Endothelial cell of umbilical vein (primary cell): ENCODE results near the gene TOM1.

Source experiments
- CTCF ChIP-seq, 2 donors: IDR thresholded peaks; 1 replicate in 1 of 2; 2 replicates in 1 of 2; pipeline ENCODE4 v1.5.1; 2011; ENCODE audit warnings: low read length in 2 of 2, mild to moderate bottlenecking in 2 of 2, moderate library complexity in 2 of 2, control low read depth in 1 of 2, inconsistent platforms in 1 of 2, low read depth in 1 of 2; ENCODE audit not compliant: insufficient read depth in 1 of 2; ENCODE audit errors: extremely low read depth in 1 of 2
- EZH2 ChIP-seq: IDR thresholded peaks from 2 replicates; pipeline ENCODE4 v1.6.1; 2012; ENCODE audit warnings: borderline replicate concordance, low read depth, mild to moderate bottlenecking, moderate library complexity, low read length, inconsistent platforms; ENCODE audit not compliant: severe bottlenecking
- GATA2 ChIP-seq: IDR thresholded peaks from 2 replicates; pipeline ENCODE4 v1.7.0; 2011; ENCODE audit warnings: low read depth, mild to moderate bottlenecking, moderate library complexity, mixed read lengths, low read length; ENCODE audit not compliant: insufficient read length, insufficient read depth
- MAX ChIP-seq: IDR thresholded peaks from 2 replicates; pipeline ENCODE4 v1.6.1; 2011; ENCODE audit not compliant: insufficient read depth, insufficient read length
- MYC ChIP-seq: IDR thresholded peaks from one replicate; pipeline ENCODE4 v1.6.1; 2011; ENCODE audit warnings: mild to moderate bottlenecking, low read depth, low read length
- POLR2A ChIP-seq: IDR thresholded peaks from 2 replicates; pipeline ENCODE4 v1.6.1; 2012; ENCODE audit warnings: low read depth, mild to moderate bottlenecking, control low read depth, low read length
- POLR2AphosphoS5 ChIP-seq: IDR thresholded peaks from 2 replicates; pipeline ENCODE4 v1.6.1; 2012; ENCODE audit warnings: low read depth, mild to moderate bottlenecking, control low read depth, low read length, moderate library complexity; ENCODE audit not compliant: insufficient read depth

- TF ChIP-seq POLR2AphosphoS5 (no peak), CTCF (IDR thresholded peaks at IDR 0.05; ENCODE audit: extremely low read depth in 1 of 2, insufficient read depth in 1 of 2, low read depth in 1 of 2, low read length in 2 of 2) (no peak), EZH2 (no peak), GATA2 (no peak), POLR2A (no peak), MYC (no peak), MAX (no peak)
These were observed 95.3 kb downstream of the TOM1 start for GRCh38 chr22:35394810-35395563.
